ENCODE measurements around the gene BDH1. TPM values are rescaled to one million over a fixed set of nuclear protein-coding genes. Genes with fewer than 3 reads are reported as not detected.

BDH1 gene
- total RNA-seq, 1 donor from 2014 or later = 1.5 TPM

- H3K79me2 ChIP-seq (ENCODE audit: insufficient read depth, low read length) = no peaks in the 10 kb centered on the region
- peak; percentile 58 for FAIRE-seq
- TF ChIP-seq EZH2 (IDR thresholded peaks at IDR 0.05; ENCODE audit: insufficient read depth, low read length) (no peak), CTCF (IDR thresholded peaks at IDR 0.05; ENCODE audit: insufficient read depth, low read depth, low read length) (no peak)
- H3K27me3 ChIP-seq (ENCODE audit: insufficient read depth, low read length) = no peaks in the 10 kb centered on the region
- peak overlapping the region; percentile 91 for H3K27ac ChIP-seq (ENCODE audit: low read depth, low read length)
- H3K9ac ChIP-seq (ENCODE audit: low read length) = peak overlapping the region; percentile 72
- Mint-ChIP-seq H3K36me3 (ENCODE audit: low read depth, unreplicated experiment) (peaks cover 6% of the 10 kb centered on the region), H3K4me3 (ENCODE audit: unreplicated experiment) (peak overlapping the region; percentile 70), H3K4me1 (ENCODE audit: low read depth, unreplicated experiment) (peaks cover 76% of the 10 kb centered on the region), H3K27me3 (ENCODE audit: low read depth, unreplicated experiment) (no peaks in the 10 kb centered on the region), H3K9me3 (ENCODE audit: unreplicated experiment) (peaks cover 4% of the 10 kb centered on the region), H3K27ac (ENCODE audit: unreplicated experiment) (peak overlapping the region; percentile 98)
- H3K4me3 ChIP-seq (ENCODE audit: insufficient read depth, low read depth, low read length) = no peak overlapping the region
- H3K36me3 ChIP-seq (ENCODE audit: insufficient read depth, low read length) = no peaks in the 10 kb centered on the region
- H4K20me1 ChIP-seq (ENCODE audit: insufficient read depth, low read length) = no peaks in the 10 kb centered on the region
- H3K4me1 ChIP-seq (ENCODE audit: insufficient read depth, low read length) = peaks cover 44% of the 10 kb centered on the region
- peak overlapping the region; percentile 61 for H3K4me2 ChIP-seq (ENCODE audit: low read length)
- H3K9me3 ChIP-seq (ENCODE audit: insufficient read depth, low read depth, low read length) = no peaks in the 10 kb centered on the region
- H2AFZ ChIP-seq (ENCODE audit: low read depth, low read length) = no peak overlapping the region
- DNase-seq (ENCODE audit: low read depth) = peak; percentile 86
These were observed 65.4 kb downstream of the BDH1 start for GRCh38 chr3:197490098-197491058.

GRCh38 chr3:197487911-197488391 lies 67.8 kb downstream of the BDH1 start:
- H3K36me3 Mint-ChIP-seq (ENCODE audit: low read depth, unreplicated experiment) = peaks cover 1% of the 10 kb centered on the region
- peak; percentile 74 for FAIRE-seq
- peak; percentile 99 for DNase-seq (ENCODE audit: low read depth)
- peaks cover 39% of the 10 kb centered on the region for H3K4me1 ChIP-seq (ENCODE audit: insufficient read depth, low read length)
- H3K36me3 ChIP-seq (ENCODE audit: insufficient read depth, low read length) = no peaks in the 10 kb centered on the region
- no peaks in the 10 kb centered on the region for H3K27me3 ChIP-seq (ENCODE audit: insufficient read depth, low read length)
- peak overlapping the region; percentile 49 for H3K4me2 ChIP-seq (ENCODE audit: low read length)
- peak overlapping the region; percentile 69 for H3K4me3 Mint-ChIP-seq (ENCODE audit: unreplicated experiment)
- H3K79me2 ChIP-seq (ENCODE audit: insufficient read depth, low read length) = no peaks in the 10 kb centered on the region
- H3K27ac Mint-ChIP-seq (ENCODE audit: unreplicated experiment) = peak overlapping the region; percentile 96
- H3K27me3 Mint-ChIP-seq (ENCODE audit: low read depth, unreplicated experiment) = no peaks in the 10 kb centered on the region
- peak overlapping the region; percentile 91 for H3K27ac ChIP-seq (ENCODE audit: low read depth, low read length)
- H3K9me3 Mint-ChIP-seq (ENCODE audit: unreplicated experiment) = no peaks in the 10 kb centered on the region
- no peak overlapping the region for H2AFZ ChIP-seq (ENCODE audit: low read depth, low read length)
- TF ChIP-seq CTCF (IDR thresholded peaks at IDR 0.05; ENCODE audit: insufficient read depth, low read depth, low read length) (no peak), EZH2 (IDR thresholded peaks at IDR 0.05; ENCODE audit: insufficient read depth, low read length) (no peak)
- H3K4me1 Mint-ChIP-seq (ENCODE audit: low read depth, unreplicated experiment) = peaks cover 54% of the 10 kb centered on the region
- H4K20me1 ChIP-seq (ENCODE audit: insufficient read depth, low read length) = no peaks in the 10 kb centered on the region
- H3K4me3 ChIP-seq (ENCODE audit: insufficient read depth, low read depth, low read length) = no peak overlapping the region
- H3K9me3 ChIP-seq (ENCODE audit: insufficient read depth, low read depth, low read length) = no peaks in the 10 kb centered on the region
- H3K9ac ChIP-seq (ENCODE audit: low read length) = peak overlapping the region; percentile 72

Data from astrocyte (in vitro differentiated cells and primary cell).